IMR-90 (cell line): Measurements from ENCODE around the gene LRFN5. TPM values are rescaled to one million over a fixed set of nuclear protein-coding genes. Genes with fewer than 3 reads are reported as not detected.

ENCODE experiments used
- ATAC-seq: fragments of 200-7000 bp; cut with Tn5 transposase; 2 replicates; pipeline ENCODE4 v1.9.1; 2020; ENCODE audit warnings: low read depth, mild to moderate bottlenecking, moderate library complexity
- Bru-seq: library from RNA; stranded (reverse); fragments of 400-500 nt; gene quantifications from one replicate; lab custom pipeline; 2021; lab: Mats Ljungman, UMichigan
- BruChase-seq, 2 experiments: library from RNA; stranded (reverse); fragments of 400-500 nt; gene quantifications; one replicate each; lab custom pipeline; 2021; lab: Mats Ljungman, UMichigan
- BruUV-seq: library from RNA; stranded (reverse); fragments of 400-500 nt; replicated peaks from 2 replicates; lab custom pipeline; 2021; lab: Mats Ljungman, UMichigan
- CTCF ChIA-PET: fragments of 300-600 bp; formaldehyde crosslinking; extraction: SDS; loops from one replicate; lab custom pipeline; 2021; ENCODE audit warnings: antibody characterized with exemption; lab: Yijun Ruan, JAX
- POLR2A ChIA-PET: fragments of 300-600 bp; sonication (Branson Sonifier 250); formaldehyde crosslinking; loops from one replicate; lab custom pipeline; 2022; ENCODE audit warnings: antibody characterized with exemption; ENCODE audit not compliant: unreplicated experiment; lab: Charles Lee
- DNase-seq: peaks from one replicate; pipeline ENCODE4 v3.0.0; 2013
- H2AFZ ChIP-seq: replicated peaks from 2 replicates; pipeline ENCODE3; 2013; ENCODE audit warnings: low read length, mild to moderate bottlenecking; ENCODE audit not compliant: poor library complexity
- H2AK5ac ChIP-seq: 2 replicates; pipeline ENCODE4 v1.6.1; 2013; ENCODE audit warnings: low read depth, low read length, inconsistent platforms
- H2AK9ac ChIP-seq: replicated peaks from 2 replicates; pipeline ENCODE3; 2013; ENCODE audit warnings: mild to moderate bottlenecking, low read depth, low read length, moderate library complexity; ENCODE audit not compliant: poor library complexity
- H2BK120ac ChIP-seq: 2 replicates; pipeline ENCODE4 v1.6.1; 2013; ENCODE audit warnings: low read depth, low read length, inconsistent platforms
- H2BK15ac ChIP-seq: 3 replicates; pipeline ENCODE4 v1.6.1; 2013; ENCODE audit warnings: low read depth, low read length, inconsistent platforms
- H2BK20ac ChIP-seq: 2 replicates; pipeline ENCODE4 v1.6.1; 2013; ENCODE audit warnings: low read depth, mild to moderate bottlenecking, inconsistent platforms, low read length, moderate library complexity
- H2BK5ac ChIP-seq: 2 replicates; pipeline ENCODE4 v1.6.1; 2013; ENCODE audit warnings: mild to moderate bottlenecking, low read depth, low read length, inconsistent platforms; ENCODE audit not compliant: poor library complexity, severe bottlenecking
- H3K14ac ChIP-seq: replicated peaks from 2 replicates; pipeline ENCODE4 v1.6.1; 2013; ENCODE audit warnings: low read depth, low read length, inconsistent platforms
- H3K18ac ChIP-seq: 2 replicates; pipeline ENCODE4 v1.6.1; 2013; ENCODE audit warnings: low read depth, low read length, control low read depth
- H3K23ac ChIP-seq: 2 replicates; pipeline ENCODE4 v1.6.1; 2013; ENCODE audit warnings: low read depth, low read length, inconsistent platforms
- H3K27ac ChIP-seq: 2 replicates; pipeline ENCODE4 v1.5.1; 2013; ENCODE audit warnings: mild to moderate bottlenecking, control low read depth, low read length; ENCODE audit not compliant: insufficient read depth
- H3K27me3 ChIP-seq: 2 replicates; pipeline ENCODE4 v1.6.1; 2013; ENCODE audit warnings: low read length; ENCODE audit not compliant: control insufficient read depth, insufficient read depth
- H3K36me3 ChIP-seq: 2 replicates; pipeline ENCODE4 v1.6.1; 2013; ENCODE audit warnings: low read length, mixed read lengths; ENCODE audit not compliant: control insufficient read depth, insufficient read depth
- H3K4ac ChIP-seq: 2 replicates; pipeline ENCODE4 v1.6.1; 2013; ENCODE audit warnings: low read depth, low read length, inconsistent platforms
- H3K4me1 ChIP-seq: 2 replicates; pipeline ENCODE4 v1.6.1; 2013; ENCODE audit warnings: low read length, mixed read lengths; ENCODE audit not compliant: control insufficient read depth, insufficient read depth
- H3K4me2 ChIP-seq: 2 replicates; pipeline ENCODE4 v1.6.1; 2013; ENCODE audit warnings: low read depth, mild to moderate bottlenecking, control low read depth, low read length, moderate library complexity
- H3K4me3 ChIP-seq: 2 replicates; pipeline ENCODE4 v1.5.1; 2013; ENCODE audit warnings: low read depth, mild to moderate bottlenecking, control low read depth, low read length, moderate library complexity; ENCODE audit not compliant: insufficient read depth
- H3K56ac ChIP-seq: 2 replicates; pipeline ENCODE4 v1.6.1; 2013; ENCODE audit warnings: low read length, inconsistent platforms; ENCODE audit not compliant: insufficient read depth; ENCODE audit errors: extremely low read depth
- H3K79me1 ChIP-seq, 2 experiments: 2 replicates each; pipeline ENCODE4 v1.6.1; 2013; ENCODE audit warnings: low read length in 2 of 2, inconsistent platforms in 1 of 2, low read depth in 1 of 2
- H3K9ac ChIP-seq: 2 replicates; pipeline ENCODE4 v1.6.1; 2013; ENCODE audit warnings: low read depth, low read length, control low read depth
- H3K9me1 ChIP-seq: 2 replicates; pipeline ENCODE4 v1.6.1; 2013; ENCODE audit warnings: low read length, inconsistent platforms; ENCODE audit not compliant: insufficient read depth
- H3K9me3 ChIP-seq: 2 replicates; pipeline ENCODE4 v1.6.1; 2013; ENCODE audit warnings: low read length; ENCODE audit not compliant: control insufficient read depth, insufficient read depth
- H4K20me1 ChIP-seq: 2 replicates; pipeline ENCODE4 v1.6.1; 2013; ENCODE audit warnings: low read length, inconsistent platforms; ENCODE audit not compliant: insufficient read depth
- H4K5ac ChIP-seq: 2 replicates; pipeline ENCODE4 v1.6.1; 2013; ENCODE audit warnings: mild to moderate bottlenecking, low read depth, low read length, control low read depth
- H4K8ac ChIP-seq, 2 experiments: 2 replicates each; pipeline ENCODE4 v1.6.1; 2013; ENCODE audit warnings: low read depth in 2 of 2, low read length in 2 of 2, control low read depth in 1 of 2, inconsistent platforms in 1 of 2
- H4K91ac ChIP-seq: 2 replicates; pipeline ENCODE4 v1.6.1; 2013; ENCODE audit warnings: low read depth, low read length, inconsistent platforms; ENCODE audit not compliant: insufficient read depth
- MXI1 ChIP-seq: IDR thresholded peaks from 2 replicates; pipeline ENCODE4 v1.6.1; 2012; ENCODE audit warnings: low read depth, mild to moderate bottlenecking, low read length, moderate library complexity, borderline replicate concordance
- WGBS, 2 experiments: methylation state at CpG; one replicate each; pipeline versions ENCODE4 v1.1.5 to v1.1.7; 2013; ENCODE audit warnings: missing lambda C conversion rate in 2 of 2; ENCODE audit not compliant: insufficient read length in 1 of 2; ENCODE audit errors: extremely low coverage in 2 of 2; 5-methylcytosine and 5-hydroxymethylcytosine counted together
- dilution Hi-C: fragments of 300-500 bp; cut with HindIII; formaldehyde crosslinking; loops from one replicate; pipeline ENCODE4 v1.14.3; 2018; ENCODE audit warnings: low sequenced_read_pairs; ENCODE audit not compliant: unreplicated experiment
- in situ Hi-C: fragments of 300-500 bp; cut with MboI; formaldehyde crosslinking; loops from 3 replicates; pipeline ENCODE4 v1.14.3; 2019; ENCODE audit warnings: low sequenced_read_pairs, inconsistent platforms, mixed read lengths
- intact Hi-C: fragments of 100-400 bp; cut with micrococcal nuclease; formaldehyde crosslinking; loops from 2 replicates; pipeline ENCODE4 v1.10.0; 2022
- long read RNA-seq: library from polyadenylated mRNA; unstranded; transcript quantifications from one replicate; pipeline ENCODE4 v2.0.0, GENCODE V29; 2021; ENCODE audit not compliant: unreplicated experiment
- polyA plus RNA-seq, 3 experiments: library from polyadenylated mRNA; depleted of rRNA; stranded (reverse); fragments of >200 nt; gene quantifications; 2 replicates each; pipeline ENCODE4 v1.2.3, GENCODE V29; 2012; ENCODE audit warnings: low replicate concordance in 1 of 3
- total RNA-seq: library from RNA; depleted of rRNA; stranded (reverse); fragments of >200 nt; gene quantifications from 2 replicates; pipeline ENCODE4 v1.2.3, GENCODE V29; 2012; rRNA removed
- TF ChIP-seq, protein P1 (sequence below): fragments of 150-350 bp; IDR thresholded peaks from 2 replicates; pipeline ENCODE4 v1.6.1; 2017; ENCODE audit warnings: mild to moderate bottlenecking, antibody characterized with exemption, low read length, low read depth

The LRFN5 gene
- 3.6 TPM in 2 replicates for total RNA-seq
- 1.8 TPM in 2 replicates for polyA plus RNA-seq (2012; rRNA removed)
- 1.0 and 1.1 TPM in 2 replicates for polyA plus RNA-seq (2012; cell fraction: cytosol; rRNA removed)
- 0.64 and 1.7 TPM in 2 replicates for polyA plus RNA-seq (2012; cell fraction: nucleus; rRNA removed; ENCODE audit: low replicate concordance)
- percentile 32 among the genes with signal in this experiment for Bru-seq, nascent RNA
- BruChase-seq, experiment 1, labeled RNA remaining after a 6-hour chase, result percentile 29 among the genes with signal in this experiment
- BruChase-seq, experiment 2, labeled RNA remaining after a 2-hour chase, result percentile 37 among the genes with signal in this experiment
- long read RNA-seq, result 0 reads

DNA sequence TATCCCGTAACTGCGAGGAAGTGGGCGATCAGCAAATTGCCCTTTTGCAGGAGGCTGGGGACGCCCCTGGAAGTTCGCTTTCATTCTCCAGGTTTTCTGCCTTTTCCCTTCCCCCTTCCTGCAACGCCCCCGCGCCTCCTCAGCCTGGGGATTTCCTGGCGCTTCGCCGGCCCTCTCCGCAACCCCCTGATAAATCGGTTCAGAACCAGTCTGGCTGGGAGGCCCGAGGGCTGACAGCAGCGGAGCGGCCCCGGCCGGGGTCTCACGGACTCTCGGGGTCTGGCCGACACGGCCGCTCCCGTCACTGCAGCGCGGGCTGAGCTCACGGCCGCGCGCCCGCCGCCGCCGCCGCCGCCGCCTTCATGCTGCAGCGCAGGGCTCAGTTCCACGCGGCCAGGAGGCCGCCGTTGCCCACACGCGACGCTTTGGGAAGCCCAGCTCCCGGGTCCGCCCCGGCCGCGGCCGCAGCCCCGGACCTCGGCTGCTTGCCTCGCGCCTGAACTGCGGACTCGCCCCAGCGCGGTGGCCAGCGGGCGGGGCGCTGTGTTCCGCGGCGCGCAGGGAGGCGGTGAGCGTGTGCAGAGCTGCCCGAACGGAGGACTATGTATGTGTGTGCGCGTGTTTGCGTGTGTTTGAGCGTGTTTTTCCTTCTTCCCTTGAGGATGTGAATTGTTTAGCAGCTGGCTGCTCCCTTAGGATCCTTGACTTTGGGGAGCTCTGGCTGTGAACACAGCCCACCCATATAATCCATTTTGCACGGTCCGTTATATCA lies at the start of gene LRFN5:
Gene LRFN5, plus strand, starts transcription at position 345 of the 772 bp plus-strand sequence.
- H3K4me2 ChIP-seq, result peak within 1 kb of the TSS; percentile 95
- no peak within 1 kb of the TSS for H2BK15ac ChIP-seq
- H2AK9ac ChIP-seq, result no peak within 1 kb of the TSS
- no peak within 1 kb of the TSS for H2AK5ac ChIP-seq
- no peak within 1 kb of the TSS for H3K18ac ChIP-seq
- peak within 1 kb of the TSS in 1 of 2 experiments; percentile 12; a peak in 1 of 4 replicates for H4K8ac ChIP-seq
- intact Hi-C loops (loop anchor here (5.0 to 10.0 kb wide), 2 partner anchors 322 to 616 kb away; no protein-coding TSS in a partner anchor), dilution Hi-C loops (no loop called here), in situ Hi-C loops (no loop called here)
- H3K36me3 ChIP-seq, result no peaks in the 10 kb centered on the region
- H3K4me3 ChIP-seq, result peak within 1 kb of the TSS; percentile 77
- peak; percentile 59 for ATAC-seq
- ChIA-PET CTCF (interaction anchor here (0.6 kb wide), 1 partner anchor 597 kb away, joined by 3 read pairs; no protein-coding TSS in a partner anchor), POLR2A (no interaction called here)
- peak within 1 kb of the TSS; percentile 50; the same call in 1 of the 2 replicates for H2BK120ac ChIP-seq
- 0 out of 2 replicates have a peak within 1 kb of the TSS, but pooled peaks have one; percentile 39 for H3K14ac ChIP-seq
- BruUV-seq, result no TSS peak
- H4K5ac ChIP-seq, result no peak within 1 kb of the TSS
- H3K27me3 ChIP-seq, result peaks cover 20% of the 10 kb centered on the region
- H2BK20ac ChIP-seq, result 0 out of 2 replicates have a peak within 1 kb of the TSS, but pooled peaks have one; percentile 9
- peaks cover 0 to 7% of the 10 kb centered on the region in 2 experiments; a peak in 1 of 4 replicates for H3K79me1 ChIP-seq
- H3K9me1 ChIP-seq, result no peaks in the 10 kb centered on the region
- TF ChIP-seq, protein P1, sequence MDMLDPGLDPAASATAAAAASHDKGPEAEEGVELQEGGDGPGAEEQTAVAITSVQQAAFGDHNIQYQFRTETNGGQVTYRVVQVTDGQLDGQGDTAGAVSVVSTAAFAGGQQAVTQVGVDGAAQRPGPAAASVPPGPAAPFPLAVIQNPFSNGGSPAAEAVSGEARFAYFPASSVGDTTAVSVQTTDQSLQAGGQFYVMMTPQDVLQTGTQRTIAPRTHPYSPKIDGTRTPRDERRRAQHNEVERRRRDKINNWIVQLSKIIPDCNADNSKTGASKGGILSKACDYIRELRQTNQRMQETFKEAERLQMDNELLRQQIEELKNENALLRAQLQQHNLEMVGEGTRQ, result no peak
- peak; percentile 45; the same call in 1 of the 2 replicates for TF ChIP-seq MXI1
- no peaks in the 10 kb centered on the region for H3K9me3 ChIP-seq
- H4K91ac ChIP-seq, result peak within 1 kb of the TSS; percentile 4; the same call in 1 of the 2 replicates
- DNase-seq, result peak; percentile 49
- H3K4me1 ChIP-seq, result no peaks in the 10 kb centered on the region
- H4K20me1 ChIP-seq, result no peaks in the 10 kb centered on the region
- peak within 1 kb of the TSS; percentile 57; the same call in 1 of the 2 replicates for H3K23ac ChIP-seq
- H3K27ac ChIP-seq, result peak within 1 kb of the TSS; percentile 17; the same call in 1 of the 2 replicates
- no peak within 1 kb of the TSS; the same call in 1 of the 2 replicates for H3K4ac ChIP-seq
- WGBS, 2 experiments, result 0% methylated on average over 23 of the region's 76 CpGs; no CpG with 5 or more reads in 1 of the 2 experiments
- peak within 1 kb of the TSS; percentile 93 for H2AFZ ChIP-seq
- no peak within 1 kb of the TSS for H3K56ac ChIP-seq
- peak within 1 kb of the TSS; percentile 58 for H3K9ac ChIP-seq
- H2BK5ac ChIP-seq, result no peak within 1 kb of the TSS
